ENCODE measurements around the gene GPR152.
A peak's percentile ranks its signal among the peaks of the same experiment; 100 is the strongest.

Gene GPR152

GRCh38 chr11:67409261-67409666 lies 43.3 kb downstream of the GPR152 start:
- peak in 1 of 2 experiments; percentile 86 for DNase-seq (ENCODE audit: low read depth in 1 of 2, low spot score in 1 of 2)
- H3K27me3 ChIP-seq (ENCODE audit: insufficient read depth, poor library complexity, severe bottlenecking): no peaks in the 10 kb centered on the region
- no peak overlapping the region for H3K4me3 ChIP-seq (replicated peaks; ENCODE audit: insufficient read depth, low read length)
- TF ChIP-seq CTCF (IDR thresholded peaks at IDR 0.05; ENCODE audit: insufficient read depth, low read length) (no peak), GABPA (IDR thresholded peaks at IDR 0.05; ENCODE audit: low read depth) (peak; percentile 63), POLR2AphosphoS5 (IDR thresholded peaks at IDR 0.05; ENCODE audit: low read depth) (peak; percentile 87; the same call in 1 of the 2 replicates), SPI1 (IDR thresholded peaks at IDR 0.05; ENCODE audit: borderline replicate concordance, low read depth) (peak; percentile 64; the same call in 1 of the 2 replicates), REST (IDR thresholded peaks at IDR 0.05; ENCODE audit: insufficient replicate concordance, low read depth) (no peak)
- H3K27ac ChIP-seq (replicated peaks): peak overlapping the region; percentile 81

- DNase-seq (ENCODE audit: low read depth in 1 of 2, low spot score in 1 of 2): peak in 1 of 2 experiments; percentile 44
- TF ChIP-seq SPI1 (IDR thresholded peaks at IDR 0.05; ENCODE audit: borderline replicate concordance, low read depth) (no peak), REST (IDR thresholded peaks at IDR 0.05; ENCODE audit: insufficient replicate concordance, low read depth) (no peak), CTCF (IDR thresholded peaks at IDR 0.05; ENCODE audit: insufficient read depth, low read length) (no peak), POLR2AphosphoS5 (IDR thresholded peaks at IDR 0.05; ENCODE audit: low read depth) (no peak), GABPA (IDR thresholded peaks at IDR 0.05; ENCODE audit: low read depth) (no peak)
- Histone ChIP-seq H3K4me3 (replicated peaks; ENCODE audit: insufficient read depth, low read length) (no peak overlapping the region), H3K27ac (replicated peaks) (peak overlapping the region; percentile 81), H3K27me3 (ENCODE audit: insufficient read depth, poor library complexity, severe bottlenecking) (no peaks in the 10 kb centered on the region)
These were observed 43.9 kb downstream of the GPR152 start for GRCh38 chr11:67408437-67409200.

- TF ChIP-seq SPI1 (IDR thresholded peaks at IDR 0.05; ENCODE audit: borderline replicate concordance, low read depth): no peak
- TF ChIP-seq POLR2AphosphoS5 (IDR thresholded peaks at IDR 0.05; ENCODE audit: low read depth): no peak
- TF ChIP-seq CTCF (IDR thresholded peaks at IDR 0.05; ENCODE audit: insufficient read depth, low read length): no peak
- no peak for TF ChIP-seq GABPA (IDR thresholded peaks at IDR 0.05; ENCODE audit: low read depth)
- no peak for TF ChIP-seq REST (IDR thresholded peaks at IDR 0.05; ENCODE audit: insufficient replicate concordance, low read depth)
- H3K4me3 ChIP-seq (replicated peaks; ENCODE audit: insufficient read depth, low read length): no peak overlapping the region
- DNase-seq (ENCODE audit: low read depth in 1 of 2, low spot score in 1 of 2): no peak
- peak overlapping the region; percentile 81 for H3K27ac ChIP-seq (replicated peaks)
- H3K27me3 ChIP-seq (ENCODE audit: insufficient read depth, poor library complexity, severe bottlenecking): no peaks in the 10 kb centered on the region
These were observed 44.8 kb downstream of the GPR152 start for GRCh38 chr11:67407688-67408163.
